Glomerular visceral epithelial cell (primary cell): Measurements from ENCODE around the gene GTF3C6.
A peak's percentile ranks its signal among the peaks of the same experiment; 100 is the strongest.
"Not testable (repeated sequence)": the region's sequence is repeated elsewhere in the genome, so short reads cannot be mapped to it uniquely, and the experiment has no call there.

Source experiments
- DNase-seq: peaks from one replicate; pipeline ENCODE4 v3.0.0-alpha.2; 2016; ENCODE audit errors: extremely low spot score

GTF3C6 gene, protein sequence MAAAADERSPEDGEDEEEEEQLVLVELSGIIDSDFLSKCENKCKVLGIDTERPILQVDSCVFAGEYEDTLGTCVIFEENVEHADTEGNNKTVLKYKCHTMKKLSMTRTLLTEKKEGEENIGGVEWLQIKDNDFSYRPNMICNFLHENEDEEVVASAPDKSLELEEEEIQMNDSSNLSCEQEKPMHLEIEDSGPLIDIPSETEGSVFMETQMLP

DNA sequence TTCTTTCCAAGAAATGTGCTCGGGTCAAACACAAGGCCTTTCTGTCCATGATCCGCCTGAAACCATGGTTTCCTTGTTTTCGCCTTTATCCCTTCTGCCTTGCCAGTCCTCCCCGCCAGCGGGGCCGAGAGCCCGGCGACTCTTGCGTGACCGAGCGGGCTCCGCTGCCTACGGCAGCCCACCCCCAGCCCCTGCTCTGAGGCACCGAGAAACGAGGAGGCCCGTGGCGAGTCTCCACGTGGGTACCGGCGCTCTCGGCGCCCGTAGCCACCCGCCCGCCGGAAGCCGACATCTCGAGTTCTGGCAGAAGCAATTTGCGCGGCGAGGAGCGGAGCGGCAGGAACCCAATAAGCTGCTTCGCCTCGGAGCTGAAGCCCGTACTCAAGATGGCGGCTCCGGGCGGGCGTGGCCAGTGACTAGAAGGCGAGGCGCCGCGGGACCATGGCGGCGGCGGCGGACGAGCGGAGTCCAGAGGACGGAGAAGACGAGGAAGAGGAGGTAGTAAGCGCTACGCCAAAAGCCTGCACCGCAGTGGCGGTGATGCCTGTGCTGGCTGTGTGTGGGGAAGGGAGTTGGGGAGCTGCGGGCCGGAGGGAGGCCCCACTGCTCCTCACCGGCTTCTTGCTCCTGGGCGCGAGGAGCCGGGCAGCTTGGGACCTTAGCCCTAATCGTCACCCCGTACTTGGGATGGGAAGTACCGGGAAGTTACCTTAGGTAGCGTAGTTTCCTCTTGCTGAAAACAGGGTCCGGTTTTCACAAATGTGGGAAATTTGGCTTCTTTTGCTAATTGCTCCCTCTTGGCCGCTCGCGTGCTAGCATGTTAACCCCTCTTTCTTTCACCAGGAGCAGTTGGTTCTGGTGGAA, at the start of gene GTF3C6:
Gene GTF3C6 (plus strand): TSS at position 378 of the 864 bp plus-strand sequence. CDS start 64 bp downstream, at position 442.
- DNase-seq = peak; percentile 93

DNA sequence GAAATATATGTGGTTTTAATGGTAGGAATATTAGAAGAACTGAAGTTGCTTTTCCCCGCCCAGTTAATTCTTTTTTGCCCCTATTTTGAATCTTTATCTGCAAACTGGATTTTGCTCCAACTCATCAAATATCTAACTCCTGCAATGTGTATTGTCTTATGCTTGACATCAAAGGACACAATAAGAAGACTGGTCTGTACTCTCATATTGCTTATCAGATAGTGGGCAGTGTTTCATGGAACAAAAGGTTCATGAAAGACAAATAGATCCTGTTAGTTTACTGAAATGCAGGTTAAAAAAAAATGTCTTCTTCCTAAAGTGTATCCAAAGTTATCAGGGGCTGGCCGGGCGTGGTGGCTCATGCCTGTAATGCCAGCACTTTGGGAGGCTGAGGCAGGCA, 27.7 kb upstream of the GTF3C6 start:
- no peak for DNase-seq

DNA sequence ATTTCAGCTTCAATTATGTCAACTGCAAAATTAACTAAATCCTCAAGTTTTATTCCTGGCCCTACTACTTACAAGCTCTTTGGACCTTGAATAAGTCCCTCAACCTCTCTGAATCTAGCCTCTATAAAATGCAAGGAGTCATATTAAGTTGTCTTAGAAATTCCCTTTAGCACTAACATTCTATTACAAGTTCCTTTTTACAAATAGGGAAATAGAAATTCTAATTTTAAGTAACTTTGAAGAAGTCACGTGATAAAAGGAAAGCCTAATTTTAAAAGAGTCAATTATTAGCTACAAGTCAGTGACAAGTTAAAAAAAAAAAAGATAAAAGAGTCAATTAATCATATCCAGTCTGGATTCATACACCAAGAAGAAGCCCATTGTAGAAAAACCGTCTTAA, 24.6 kb upstream of the GTF3C6 start:
- no peak for DNase-seq

DNA sequence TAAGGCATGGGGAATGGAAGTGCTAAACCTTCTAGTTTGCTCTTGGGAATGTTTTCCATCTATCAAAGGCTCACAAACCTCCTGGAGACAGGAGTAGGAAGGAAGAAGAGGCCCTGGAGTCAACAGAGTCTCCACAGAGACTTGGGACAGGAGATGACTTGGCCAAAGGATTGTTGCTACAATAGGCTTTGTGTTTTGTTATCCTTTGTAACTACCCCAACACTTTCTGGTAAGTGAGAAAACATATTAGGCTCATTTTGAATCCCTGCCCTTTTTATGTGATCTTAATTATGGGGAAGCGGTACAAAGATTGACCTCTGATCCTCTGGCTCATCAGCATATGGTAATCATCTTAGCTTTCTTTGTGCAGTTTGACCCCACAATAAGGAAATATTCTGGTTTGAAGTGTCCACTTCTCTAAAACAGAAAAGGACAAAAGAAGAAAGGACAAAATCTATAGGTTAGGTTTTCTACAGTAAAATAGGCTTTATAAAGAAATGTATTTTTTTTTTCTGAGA, 24.1 kb upstream of the GTF3C6 start:
- DNase-seq = no peak

DNA sequence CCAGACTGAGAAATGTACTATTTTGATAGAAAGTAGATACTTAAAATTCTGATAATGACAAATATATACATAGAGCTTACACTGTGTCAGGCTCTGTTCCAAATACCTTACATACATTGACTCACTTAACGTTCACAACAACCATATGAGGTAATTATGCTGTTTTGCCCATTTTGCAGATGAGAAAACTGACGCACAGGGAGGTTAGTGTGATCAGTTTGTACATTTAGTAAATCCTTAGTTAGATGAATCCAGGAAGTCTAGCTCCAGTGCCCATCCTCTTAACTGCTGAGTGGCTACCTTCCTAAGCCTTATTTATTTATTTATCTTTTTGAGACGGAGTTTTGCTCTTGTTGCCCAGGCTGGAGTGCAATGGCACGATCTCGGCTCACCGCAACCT, 23.3 kb upstream of the GTF3C6 start:
- no peak for DNase-seq

DNA sequence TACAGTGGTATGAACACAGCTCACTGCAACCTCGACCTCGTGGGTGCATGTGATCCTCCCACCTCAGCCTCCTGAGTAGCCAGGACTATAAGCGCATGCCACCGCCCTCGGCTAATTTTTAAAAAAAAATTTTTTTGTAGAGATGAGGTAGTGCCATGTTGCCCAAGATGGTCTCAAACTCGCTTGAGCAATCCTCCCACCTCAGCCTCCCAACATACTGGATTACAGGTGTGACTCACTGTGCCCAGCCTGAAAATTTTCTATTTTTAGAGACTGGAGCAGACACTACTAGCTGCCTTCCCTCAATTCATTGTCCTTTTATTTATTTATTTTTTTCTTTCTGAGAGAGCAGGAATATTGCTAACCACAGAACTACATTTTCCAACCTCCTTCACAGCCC, 20.3 kb upstream of the GTF3C6 start:
- peak; percentile 25 for DNase-seq

DNA sequence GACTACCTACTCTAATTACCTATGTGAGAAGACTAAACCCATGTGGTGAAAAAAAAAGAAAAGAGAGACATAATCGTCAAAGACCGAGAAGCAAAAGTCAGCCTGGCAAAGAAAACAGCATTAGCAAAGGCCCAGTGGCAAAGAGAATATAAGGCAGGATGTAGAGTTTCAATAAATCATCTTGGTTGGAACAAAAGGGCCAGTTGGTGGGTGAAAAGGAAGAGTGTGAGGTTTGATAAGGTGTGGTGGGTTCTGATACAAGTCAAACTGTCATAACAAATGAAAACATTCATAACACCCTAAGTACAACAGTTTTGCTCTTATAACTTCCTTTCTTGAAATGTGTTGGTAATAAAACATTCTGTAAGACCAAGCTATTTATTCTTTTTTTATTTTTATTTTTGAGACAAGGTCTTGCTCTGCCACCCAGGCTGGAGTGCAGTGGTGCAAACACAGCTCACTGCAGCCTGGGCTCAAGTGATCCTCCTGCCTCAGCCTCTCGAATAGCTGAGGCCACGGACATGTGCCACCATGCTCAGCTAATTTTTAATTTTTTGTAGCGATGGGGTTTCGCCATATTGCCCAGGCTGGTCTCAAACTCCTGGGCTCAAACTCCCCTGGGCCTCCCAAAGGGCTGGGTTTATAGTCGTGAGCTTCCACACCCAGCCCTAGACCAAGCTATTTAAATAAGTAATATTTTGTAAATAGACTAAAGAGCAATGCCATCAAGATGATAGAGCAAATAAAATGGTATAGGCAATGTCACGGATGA, 18.9 kb upstream of the GTF3C6 start:
- no peak for DNase-seq

DNA sequence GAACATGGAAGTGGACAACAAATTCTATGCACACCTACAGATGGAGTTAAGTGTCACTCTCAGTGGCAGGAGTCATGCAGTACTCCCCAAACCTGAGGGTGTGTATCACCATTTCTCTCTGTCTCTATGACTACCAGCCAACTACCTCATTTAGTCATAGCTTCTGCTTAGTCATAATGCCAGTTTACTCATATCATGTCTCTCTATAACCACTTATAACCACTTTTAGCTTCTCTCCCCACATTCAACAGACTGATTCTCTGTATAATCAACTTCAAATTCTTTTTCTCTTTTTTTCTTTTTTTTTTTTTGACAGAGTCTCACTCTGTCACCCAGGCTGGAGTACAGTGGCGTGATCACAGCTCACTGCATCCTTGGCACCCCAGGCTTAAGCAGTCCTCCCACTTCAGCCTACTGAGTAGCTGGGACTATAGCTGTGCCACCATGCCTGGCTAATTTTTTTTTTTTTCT, 13.8 kb upstream of the GTF3C6 start:
- DNase-seq = peak; percentile 84

DNA sequence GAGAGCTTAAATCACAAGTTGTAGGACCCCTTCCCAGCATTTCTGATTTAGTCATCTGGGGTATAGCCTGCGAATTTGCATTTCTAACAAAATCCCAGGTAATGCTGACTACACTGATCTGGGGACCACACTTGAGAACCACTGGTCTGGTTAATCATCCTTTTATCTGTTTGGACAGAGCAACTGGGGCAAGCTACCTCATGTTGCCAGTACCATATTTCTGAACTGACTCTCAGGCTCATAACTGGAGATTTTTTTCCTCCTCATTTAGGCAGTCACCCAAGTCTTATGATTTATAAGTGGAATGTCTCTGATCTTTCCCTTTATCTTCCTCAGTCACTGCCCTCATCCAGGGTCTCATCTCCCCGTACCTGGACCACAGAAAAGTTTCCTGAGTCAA, 12.0 kb upstream of the GTF3C6 start:
- no peak for DNase-seq

DNA sequence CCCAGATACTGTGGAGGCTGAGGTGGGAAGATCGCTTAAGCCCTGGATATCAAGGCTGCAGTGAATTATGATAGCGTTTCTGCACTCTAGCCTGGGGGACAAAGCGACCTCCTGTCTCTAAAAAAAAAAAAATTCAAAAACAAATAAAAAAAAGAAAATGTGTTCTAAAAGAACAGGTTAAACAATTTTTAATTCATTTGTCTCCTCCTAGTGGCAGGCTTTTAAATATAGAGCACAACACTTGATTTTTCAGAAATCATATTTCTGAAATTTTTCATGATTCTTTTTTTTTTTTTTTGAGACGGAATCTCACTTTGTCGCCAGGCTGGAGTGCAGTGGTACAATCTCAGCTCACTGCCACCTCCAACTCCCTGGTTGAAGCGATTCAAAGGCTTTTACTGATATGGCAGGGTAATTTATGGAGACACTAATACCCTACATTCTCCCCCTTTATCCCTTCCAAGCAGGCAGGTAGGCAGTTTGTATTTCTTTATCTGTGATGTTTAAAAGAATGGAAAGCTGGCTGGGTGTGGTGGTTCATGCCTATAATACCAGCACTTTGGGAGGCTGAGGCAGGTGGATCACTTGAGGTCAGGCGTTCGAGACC, 8.7 kb upstream of the GTF3C6 start:
- no peak for DNase-seq

DNA sequence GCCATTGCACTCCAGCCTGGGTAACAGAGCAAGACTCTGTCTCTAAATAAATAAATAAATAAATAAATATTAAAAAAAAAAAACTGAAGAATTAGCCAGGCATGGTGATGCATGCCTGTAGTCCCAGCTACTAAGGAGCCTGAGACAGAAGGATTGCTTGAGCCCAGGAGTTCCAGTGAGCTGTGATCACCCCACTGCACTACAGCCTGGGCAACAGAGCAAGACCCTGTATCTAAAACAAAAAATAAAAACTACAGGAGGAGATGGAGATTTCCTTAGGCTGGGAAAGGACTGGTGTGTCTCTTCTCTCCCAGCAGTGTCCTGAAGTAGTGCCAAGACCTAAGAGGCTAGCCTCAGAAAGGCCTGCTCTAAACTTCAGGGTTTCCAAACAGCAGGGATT, 8.1 kb upstream of the GTF3C6 start:
- no peak for DNase-seq

DNA sequence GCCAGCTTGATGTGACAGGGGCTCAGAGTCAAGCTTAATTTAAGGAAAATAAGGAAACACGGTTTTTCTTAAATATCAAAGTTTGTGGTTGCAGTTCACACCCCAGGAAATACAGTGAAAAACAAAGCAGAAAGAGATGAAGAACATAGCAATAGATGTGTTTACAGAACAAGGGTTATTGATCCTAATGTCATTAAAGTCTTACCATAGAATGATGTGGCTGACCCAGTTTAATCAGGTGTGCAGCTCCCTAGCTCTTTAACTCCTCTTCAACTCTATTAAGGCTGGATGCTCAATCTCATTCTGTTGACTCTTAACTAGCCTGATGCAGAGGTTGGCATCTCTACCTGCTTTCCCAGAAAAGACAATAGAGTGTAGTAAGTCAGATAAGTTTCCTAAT, 7.5 kb upstream of the GTF3C6 start:
- DNase-seq = no peak

DNA sequence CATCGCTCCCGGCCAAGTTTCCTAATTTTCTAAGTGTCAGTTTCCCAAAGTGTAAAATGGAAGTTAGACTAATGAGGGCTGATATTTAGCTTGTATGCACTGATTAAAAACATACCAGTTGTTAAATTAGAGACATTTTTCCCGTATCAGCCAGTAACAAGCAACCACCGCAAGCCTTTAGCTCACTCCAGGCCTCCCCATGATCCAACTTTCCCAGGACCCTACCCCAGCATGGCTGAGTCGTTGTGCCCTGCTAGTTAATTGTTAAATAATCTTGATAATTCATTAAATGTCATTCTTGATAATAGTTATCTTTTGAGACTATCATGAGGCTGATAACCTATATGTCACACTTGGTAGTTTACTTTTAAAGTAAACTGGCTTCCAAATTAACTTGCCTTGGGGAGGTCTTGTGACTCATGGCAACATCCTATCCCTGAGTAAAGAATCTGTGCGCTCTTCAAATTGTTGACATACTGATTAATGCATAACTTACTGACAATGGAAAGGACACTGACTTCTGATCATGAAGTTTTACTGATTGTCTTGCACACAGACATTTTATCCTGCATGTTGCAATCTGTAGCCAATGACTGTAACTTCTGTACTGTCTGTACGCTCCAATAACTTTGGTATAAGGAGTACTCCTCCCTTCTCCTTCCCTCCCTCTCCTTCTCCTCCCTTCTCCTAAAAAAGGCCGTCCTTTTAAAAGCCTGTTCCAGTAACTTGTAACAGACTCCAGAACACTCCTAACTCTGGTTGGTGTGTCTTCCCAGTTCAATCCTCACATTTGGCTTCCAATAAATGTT, 6.3 kb upstream of the GTF3C6 start:
- DNase-seq = peak; percentile 75

DNA sequence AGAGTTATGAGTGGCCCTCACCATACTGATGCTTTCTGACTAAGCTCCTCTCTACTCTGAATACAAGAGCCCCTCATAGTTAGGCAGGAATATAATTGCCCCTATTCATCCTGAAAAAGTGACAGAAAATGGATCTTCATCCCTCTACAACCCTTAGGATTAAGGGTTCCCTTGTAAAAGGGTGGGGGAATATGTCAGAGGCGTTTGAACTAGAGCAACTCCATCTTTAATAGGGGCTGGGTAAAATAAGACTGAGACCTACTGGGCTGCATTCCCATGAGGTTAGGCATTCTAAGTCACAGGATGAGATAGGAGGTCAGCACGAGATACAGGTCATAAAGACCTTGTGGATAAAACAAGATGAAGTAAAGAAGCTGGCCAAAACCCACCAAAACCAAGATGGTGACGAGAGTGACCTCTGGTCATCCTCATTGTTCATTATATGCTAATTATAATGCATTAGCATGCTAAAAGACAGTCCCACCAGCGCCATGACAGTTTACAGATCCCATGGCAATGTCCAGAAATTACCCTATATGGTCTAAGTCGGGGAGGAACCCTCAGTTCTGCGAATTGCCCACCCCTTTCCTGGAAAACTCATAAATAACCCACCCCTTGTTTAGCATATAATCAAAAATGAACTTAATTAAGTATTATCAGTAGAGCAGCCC, 4.7 kb upstream of the GTF3C6 start:
- DNase-seq = no peak

DNA sequence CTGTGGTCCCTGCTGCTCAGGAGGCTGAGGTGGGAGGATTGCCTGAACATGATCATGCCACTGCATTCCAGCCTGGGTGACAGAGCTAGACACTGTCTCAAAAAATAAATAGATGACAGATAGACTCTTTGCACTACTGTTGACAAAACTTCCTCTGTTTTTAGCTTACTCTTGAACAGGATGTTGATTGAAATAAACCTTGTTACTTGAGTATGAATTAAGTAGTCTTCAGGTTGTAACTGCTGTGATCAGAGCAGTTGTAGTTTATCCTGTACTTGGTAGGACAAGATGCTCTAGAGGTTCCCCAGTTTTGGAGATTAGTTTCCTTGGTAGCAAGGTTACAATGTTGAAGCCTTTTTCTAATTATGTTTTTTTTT, 1.5 kb downstream of the GTF3C6 start:
- DNase-seq = no peak

DNA sequence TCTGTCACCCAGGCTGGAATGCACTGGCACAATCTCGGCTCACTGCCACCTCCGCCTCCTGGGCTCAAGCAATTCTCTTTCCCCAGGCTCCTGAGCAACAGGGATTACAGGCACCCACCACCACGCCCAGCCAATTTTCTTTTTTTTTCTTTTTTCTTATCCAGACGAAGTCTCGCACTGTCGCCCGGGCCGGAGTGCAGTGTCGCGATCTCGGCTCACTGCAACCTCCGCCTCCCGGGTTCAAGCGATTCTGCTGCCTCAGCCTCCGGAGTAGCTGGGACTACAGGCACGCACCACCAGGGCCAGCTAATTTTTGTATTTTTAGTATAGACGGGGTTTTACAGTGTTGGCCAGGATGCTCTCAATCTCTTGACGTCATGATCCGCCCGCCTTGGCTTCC, 4.1 kb downstream of the GTF3C6 start:
- not testable (repeated sequence) for DNase-seq

DNA sequence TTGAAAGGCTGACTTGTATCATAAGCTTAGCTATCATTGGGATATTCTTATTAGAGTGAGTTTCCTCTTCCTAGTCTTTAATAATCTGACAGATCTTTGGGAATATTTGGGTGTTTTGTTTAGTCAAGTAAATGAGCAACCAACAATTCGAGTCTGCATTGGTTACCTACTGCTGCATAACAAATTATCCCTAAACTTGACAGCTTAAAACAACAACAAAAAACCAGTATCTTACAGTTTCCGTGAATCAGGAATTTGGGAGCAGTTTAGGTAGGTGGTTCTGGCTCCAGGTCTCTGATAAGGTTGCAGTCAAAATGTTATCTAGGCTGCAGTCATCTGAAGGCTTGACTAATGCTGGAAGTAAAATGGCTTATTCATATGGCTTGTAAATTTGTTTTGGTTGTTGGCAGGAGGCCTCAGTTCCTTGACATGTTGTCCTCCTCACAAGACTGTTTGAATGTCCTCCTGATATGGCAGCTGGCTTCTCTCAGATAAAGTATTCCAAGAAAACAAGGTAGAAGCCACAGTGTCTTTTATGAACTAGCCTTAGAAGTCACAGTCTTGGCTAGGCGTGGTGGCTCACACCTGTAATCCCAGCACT, 7.2 kb downstream of the GTF3C6 start:
- no peak for DNase-seq

DNA sequence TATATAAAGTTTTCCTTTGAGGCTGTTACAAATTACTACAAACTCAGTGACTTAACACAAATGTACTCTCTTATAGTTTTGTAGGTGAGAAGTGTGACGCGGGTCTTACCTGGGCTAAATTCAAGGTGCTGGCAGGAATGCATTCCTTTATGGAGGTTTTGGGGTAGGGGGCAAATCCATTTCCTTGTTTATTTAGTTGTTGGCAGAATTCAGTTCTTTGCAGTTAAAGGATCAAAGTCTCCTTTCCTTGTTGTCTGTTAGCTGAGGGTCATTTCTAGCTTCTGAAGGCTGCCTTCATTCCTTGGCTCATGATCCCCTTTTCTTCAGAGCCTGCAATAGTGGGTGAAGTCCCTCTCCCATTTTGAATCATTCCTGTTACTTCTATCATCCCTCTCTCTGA, 10.2 kb downstream of the GTF3C6 start:
- DNase-seq = not testable (repeated sequence)

DNA sequence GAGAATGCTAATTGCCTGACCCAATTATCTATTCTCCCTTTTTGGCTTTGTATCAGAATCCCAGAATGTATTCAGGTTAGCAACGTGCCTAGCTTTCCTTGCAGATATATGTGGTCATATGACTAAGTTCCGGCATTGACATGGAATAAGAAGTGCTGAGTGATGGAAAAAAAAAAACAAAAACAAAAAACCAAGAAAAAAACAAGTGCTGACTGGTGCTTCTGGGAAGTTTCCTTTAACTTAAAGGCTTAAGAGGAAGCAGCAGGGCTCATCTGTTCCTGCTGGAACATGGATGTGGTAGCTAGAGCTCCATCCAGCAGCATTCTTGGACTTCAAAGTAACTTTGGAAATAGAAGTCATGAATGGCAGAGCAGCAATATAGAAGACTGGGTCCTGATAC, 13.0 kb downstream of the GTF3C6 start:
- DNase-seq = no peak

DNA sequence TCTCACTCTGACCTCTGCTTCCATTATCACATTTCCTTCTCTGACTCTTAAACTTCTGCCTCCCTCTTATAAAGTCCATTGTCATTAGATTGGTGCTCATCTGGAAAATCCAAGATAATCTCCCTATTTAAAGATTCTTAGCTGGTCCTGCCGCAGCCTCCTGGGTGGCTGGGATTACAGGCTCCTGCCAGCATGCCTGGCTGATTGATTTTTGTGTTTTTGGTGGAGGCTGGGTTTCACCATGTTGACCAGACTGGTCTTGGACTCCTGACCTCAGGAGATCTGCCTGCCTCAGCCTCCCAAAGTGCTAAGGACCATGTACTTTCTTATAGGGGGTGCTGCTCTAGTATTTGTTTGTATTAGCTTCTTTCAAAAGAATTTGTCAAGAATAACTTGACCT, 18.1 kb downstream of the GTF3C6 start:
- DNase-seq = no peak
